Urinary bladder (tissue), 4 donors: ENCODE results near the gene OLIG2. TPM values are rescaled to one million over a fixed set of nuclear protein-coding genes. Genes with fewer than 3 reads are reported as not detected.

Source experiments
- DNase-seq: peaks from one replicate; pipeline ENCODE4 v3.0.0-alpha.2; 2015; ENCODE audit errors: extremely low spot score
- H3K27ac ChIP-seq: one replicate; pipeline ENCODE4 v1.5.1; 2013; ENCODE audit warnings: low read depth, mild to moderate bottlenecking, moderate library complexity
- H3K36me3 ChIP-seq: one replicate; pipeline ENCODE4 v1.6.1; 2013; ENCODE audit warnings: mild to moderate bottlenecking, moderate library complexity; ENCODE audit not compliant: insufficient read depth
- H3K4me1 ChIP-seq: one replicate; pipeline ENCODE4 v1.6.1; 2013; ENCODE audit warnings: mild to moderate bottlenecking, moderate library complexity; ENCODE audit not compliant: insufficient read depth
- H3K4me3 ChIP-seq: one replicate; pipeline ENCODE4 v1.5.1; 2013; ENCODE audit warnings: low read depth, low read length
- WGBS: extraction: QIAGEN DNeasy Blood & Tissue Kit; methylation state at CpG from one replicate; pipeline ENCODE4 v1.1.7; 2013; 5-methylcytosine and 5-hydroxymethylcytosine counted together
- polyA plus RNA-seq: library from polyadenylated mRNA; stranded (reverse); fragments of 200-250 nt; gene quantifications from one replicate; pipeline ENCODE4 v1.2.3, GENCODE V29; 2013
- total RNA-seq: library from RNA; depleted of rRNA; stranded (reverse); fragments of >200 nt; gene quantifications from one replicate; pipeline ENCODE4 v1.2.3, GENCODE V29; 2014
- donor health status: healthy with polysubstance abuse.
- donor health status: healthy.

OLIG2 gene
- total and polyA plus RNA-seq, 2 donors: not detected

DNA sequence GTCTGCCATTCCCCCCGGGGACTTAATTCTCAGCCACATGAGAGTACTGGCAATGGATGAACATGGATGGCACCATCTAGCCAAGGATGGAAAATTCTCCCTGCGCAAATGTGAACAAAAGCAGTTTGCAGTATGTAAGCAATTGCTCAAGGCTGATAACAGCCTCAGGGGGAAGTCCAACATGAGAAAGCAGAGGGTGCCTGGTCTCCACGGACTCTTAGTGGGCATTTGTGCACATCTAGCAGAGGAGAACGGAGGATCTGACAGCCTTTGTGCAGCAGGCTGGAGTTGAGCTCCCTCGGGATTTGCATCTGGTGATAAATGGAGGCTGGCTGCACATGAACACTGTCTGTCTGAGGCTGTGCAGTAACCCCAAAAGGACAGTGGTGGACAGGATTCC, 30.3 kb downstream of the OLIG2 start:
- DNase-seq: no peak
- Histone ChIP-seq H3K4me1 (no peaks in the 10 kb centered on the region), H3K4me3 (no peak overlapping the region), H3K27ac (no peak overlapping the region), H3K36me3 (no peaks in the 10 kb centered on the region)
- WGBS: 68% methylated on average over 5 of the region's 5 CpGs

DNA sequence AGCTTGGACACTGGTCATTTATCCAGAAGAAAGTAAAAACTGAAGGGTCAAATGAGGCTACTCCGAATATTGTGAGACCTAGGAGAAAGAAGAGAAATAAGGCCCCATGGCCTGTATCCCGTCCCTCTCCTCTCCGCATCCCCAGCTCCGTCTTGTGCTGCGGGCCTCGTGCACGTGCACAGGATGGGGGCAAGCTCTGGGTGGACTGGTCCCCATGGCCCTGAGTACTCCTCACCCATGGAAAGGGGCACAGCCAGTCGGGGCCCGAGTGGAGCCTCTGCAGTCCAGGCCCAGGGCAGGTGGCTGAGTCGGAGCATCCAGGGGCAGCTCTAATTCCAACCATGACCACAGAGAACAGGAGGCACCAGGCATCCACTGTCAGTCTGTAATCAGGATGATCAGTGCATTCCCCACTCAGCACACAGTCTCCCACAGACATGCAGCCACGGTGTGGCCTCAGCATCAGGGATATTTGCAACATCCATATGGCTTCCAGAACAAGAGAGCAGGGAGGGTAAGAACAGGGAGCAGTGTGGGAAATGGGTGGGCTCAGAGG, 31.7 kb downstream of the OLIG2 start:
- Histone ChIP-seq H3K4me3 (no peak overlapping the region), H3K4me1 (no peaks in the 10 kb centered on the region), H3K36me3 (no peaks in the 10 kb centered on the region), H3K27ac (no peak overlapping the region)
- no peak for DNase-seq
- 83% methylated on average over 11 of the region's 11 CpGs for WGBS

DNA sequence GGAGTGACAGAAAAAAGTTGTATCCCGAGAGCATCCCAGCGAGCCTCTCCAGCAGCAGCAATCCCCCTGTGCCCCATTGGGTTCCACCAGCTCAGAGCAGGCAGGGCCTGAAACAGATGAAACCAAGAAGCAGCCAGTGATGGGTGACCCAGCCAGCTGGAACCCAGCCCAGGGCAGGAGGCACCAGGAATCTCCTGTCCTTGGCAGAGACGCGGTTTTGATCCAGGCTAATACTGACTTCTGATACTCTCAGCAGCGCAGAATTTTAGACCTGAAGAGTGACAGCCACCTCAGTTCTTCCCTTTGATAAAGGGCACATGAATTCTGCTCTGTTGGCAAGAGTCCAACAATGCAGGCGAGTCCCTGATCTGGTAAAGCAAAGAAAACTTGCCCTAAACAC, 32.8 kb downstream of the OLIG2 start:
- H3K27ac ChIP-seq: no peak overlapping the region
- H3K36me3 ChIP-seq: no peaks in the 10 kb centered on the region
- WGBS: 51% methylated on average over 6 of the region's 6 CpGs
- H3K4me3 ChIP-seq: no peak overlapping the region
- H3K4me1 ChIP-seq: no peaks in the 10 kb centered on the region
- DNase-seq: no peak

DNA sequence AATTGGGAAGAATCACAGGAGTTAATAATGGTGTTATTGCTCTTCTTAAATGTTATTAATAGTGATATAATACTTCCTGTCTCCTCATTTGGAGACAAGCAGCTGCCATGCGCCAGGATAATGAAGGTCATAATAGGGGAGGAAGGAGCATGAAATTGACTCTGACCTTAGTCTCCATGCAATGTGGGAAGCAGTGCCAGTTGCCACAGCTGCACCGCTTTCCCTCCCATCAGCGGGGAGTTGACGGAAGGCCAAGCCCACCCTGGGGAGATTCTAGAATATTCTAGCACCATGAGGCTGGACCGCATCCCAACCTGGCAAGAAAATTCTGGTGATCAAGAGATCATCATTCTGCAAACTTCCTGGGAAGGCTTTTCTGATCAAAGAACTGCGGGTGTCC, 33.2 kb downstream of the OLIG2 start:
- H3K4me1 ChIP-seq: no peaks in the 10 kb centered on the region
- WGBS: 72% methylated on average over 6 of the region's 6 CpGs
- no peak for DNase-seq
- H3K27ac ChIP-seq: no peak overlapping the region
- H3K4me3 ChIP-seq: no peak overlapping the region
- no peaks in the 10 kb centered on the region for H3K36me3 ChIP-seq

DNA sequence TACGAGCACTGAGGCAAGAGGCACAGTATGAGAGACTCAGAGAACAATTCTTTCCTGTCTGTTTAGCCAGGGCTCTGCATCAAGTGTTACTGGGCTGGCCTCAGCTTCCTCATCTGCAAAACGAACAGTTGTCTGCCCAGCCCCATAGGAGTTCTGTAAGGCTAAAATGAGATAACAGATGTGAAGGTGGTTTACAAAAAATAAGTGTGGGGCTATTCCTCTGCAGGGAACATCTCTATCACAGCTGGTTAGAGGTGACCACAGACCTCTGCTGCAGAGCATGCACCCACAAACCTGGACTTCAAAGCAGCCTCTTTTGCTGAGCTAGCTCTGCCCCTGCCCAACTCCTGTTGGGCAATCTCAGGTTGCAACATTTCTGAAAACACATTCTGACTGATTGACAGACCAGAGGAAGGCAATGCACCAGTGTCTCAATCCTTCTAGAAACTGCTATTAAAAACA, 33.7 kb downstream of the OLIG2 start:
- Histone ChIP-seq H3K4me1 (no peaks in the 10 kb centered on the region), H3K27ac (no peak overlapping the region), H3K36me3 (no peaks in the 10 kb centered on the region), H3K4me3 (no peak overlapping the region)
- 48% methylated on average over 2 of the region's 2 CpGs for WGBS
- DNase-seq: no peak

DNA sequence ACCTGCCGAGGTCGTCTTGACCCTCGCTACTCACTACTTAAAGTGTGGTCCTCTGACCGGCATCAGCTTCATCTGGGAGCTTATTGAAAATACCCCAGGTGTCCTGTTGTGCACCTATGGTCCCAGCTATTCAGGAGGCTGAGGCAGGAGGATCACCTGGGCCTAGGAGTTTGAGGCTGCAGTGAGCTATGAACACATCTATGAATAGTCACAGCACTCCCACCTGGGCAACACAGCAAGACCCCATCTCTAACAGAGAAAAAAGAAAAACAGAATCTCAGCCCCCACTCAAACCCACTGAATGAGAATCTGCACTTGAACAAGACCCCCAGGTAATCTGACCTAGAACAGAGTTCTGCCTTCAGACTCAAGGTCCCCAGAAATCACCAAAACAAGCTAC, 35.5 kb downstream of the OLIG2 start:
- 91% methylated on average over 4 of the region's 4 CpGs for WGBS
- H3K27ac ChIP-seq: no peak overlapping the region
- no peak for DNase-seq

DNA sequence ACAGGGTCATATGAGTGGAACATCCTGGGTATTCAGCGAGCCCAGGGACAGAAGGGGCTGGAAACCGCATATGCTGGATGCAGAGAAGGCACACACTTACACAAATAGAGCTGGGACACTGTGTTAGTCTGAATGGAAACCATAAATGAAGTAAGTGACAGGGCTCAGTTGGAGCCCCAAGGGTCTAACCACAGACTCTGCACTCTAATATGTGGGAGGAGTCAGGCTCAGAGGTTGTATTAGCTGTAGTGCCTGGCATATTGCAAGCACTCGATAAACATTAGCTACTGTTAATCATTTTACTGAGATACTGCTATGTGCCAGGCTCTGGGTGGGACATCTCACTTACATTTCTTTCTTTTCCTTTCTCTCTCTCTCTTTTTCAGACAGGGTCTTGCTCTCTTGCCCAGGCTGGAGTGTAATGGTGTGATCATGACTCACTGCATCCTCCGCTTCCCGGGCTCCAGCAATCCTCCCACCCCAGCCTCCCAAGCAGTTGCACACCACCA, 37.7 kb downstream of the OLIG2 start:
- WGBS: 89% methylated on average over 5 of the region's 5 CpGs
- H3K4me3 ChIP-seq: no peak overlapping the region
- no peak overlapping the region for H3K27ac ChIP-seq
- H3K36me3 ChIP-seq: no peaks in the 10 kb centered on the region
- no peaks in the 10 kb centered on the region for H3K4me1 ChIP-seq
- no peak for DNase-seq

More for the DNA sequence above, 35.5 kb downstream of the OLIG2 start:
- Histone ChIP-seq H3K4me1 (no peaks in the 10 kb centered on the region), H3K4me3 (no peak overlapping the region), H3K36me3 (no peaks in the 10 kb centered on the region)

DNA sequence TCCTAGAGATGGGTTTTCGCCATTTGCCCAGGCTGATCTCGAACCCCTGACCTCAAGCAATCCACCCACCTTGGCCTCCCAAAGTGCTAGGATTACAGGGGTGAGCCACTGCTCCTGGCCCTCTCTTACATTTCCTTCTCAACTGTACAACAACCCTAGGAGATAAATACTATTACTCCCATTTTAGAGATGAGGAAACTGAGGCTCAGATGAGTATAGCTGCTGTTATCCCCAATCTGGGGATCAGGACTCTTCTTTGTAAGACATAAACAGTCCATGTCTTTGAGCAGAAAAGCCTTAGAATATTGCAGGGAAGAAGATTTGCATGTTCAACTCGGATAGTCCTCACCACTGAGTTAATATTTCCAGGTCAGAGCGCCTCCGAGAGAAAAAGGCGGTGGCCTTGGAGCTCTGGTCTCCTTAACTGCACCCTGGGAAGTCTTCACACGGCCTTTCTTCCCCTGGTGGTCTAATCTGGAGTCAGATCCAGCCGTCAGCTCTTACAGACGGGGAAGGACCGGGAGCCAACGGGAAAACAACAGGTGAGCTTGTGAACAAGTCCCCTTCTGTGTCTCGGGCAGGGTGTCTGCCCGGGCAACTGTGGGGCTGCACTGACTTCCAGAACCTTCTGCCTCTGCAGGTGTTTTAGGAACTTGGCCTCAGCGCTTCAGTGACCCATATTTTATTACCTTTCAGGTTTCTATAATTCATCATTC, 38.3 kb downstream of the OLIG2 start:
- WGBS: 38% methylated on average over 14 of the region's 14 CpGs
- no peaks in the 10 kb centered on the region for H3K4me1 ChIP-seq
- H3K27ac ChIP-seq: no peak overlapping the region
- no peaks in the 10 kb centered on the region for H3K36me3 ChIP-seq
- DNase-seq: no peak
- no peak overlapping the region for H3K4me3 ChIP-seq

DNA sequence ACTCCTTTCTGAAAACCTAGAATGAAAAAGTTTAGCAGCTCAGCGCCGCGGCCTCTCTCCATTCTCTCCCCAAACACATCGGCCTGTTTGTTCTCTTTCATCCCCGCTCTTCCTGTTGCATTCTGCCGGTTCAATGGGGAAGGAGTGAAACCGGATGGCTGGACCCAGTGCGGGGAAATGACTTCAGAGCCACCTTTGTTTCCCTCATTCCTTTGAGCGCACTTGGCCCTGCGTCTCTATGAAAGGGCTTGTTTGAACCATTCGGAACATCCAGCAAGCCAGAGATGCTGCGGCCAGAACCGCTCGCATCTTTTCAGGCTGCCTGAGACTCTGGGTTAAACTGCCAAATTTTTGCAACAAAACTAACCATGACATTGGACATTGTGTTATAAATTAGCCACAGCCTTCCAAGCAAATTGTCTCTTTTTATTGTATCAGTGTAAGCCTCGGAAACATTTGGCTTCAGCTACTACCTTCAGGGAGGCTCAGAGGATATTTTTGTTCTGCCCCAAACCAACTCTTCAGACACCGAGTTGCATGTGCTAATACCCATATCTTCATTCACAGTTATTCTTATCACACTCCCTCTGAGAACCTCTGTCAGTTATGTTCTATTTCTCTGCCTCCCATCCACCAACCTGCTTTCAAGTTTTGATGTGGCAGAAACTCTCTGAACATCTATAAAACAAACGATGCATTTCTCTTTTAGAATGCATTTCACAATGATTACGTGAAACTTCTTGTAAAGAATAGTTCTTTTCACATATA, 39.1 kb downstream of the OLIG2 start:
- WGBS: 32% methylated on average over 18 of the region's 18 CpGs
- Histone ChIP-seq H3K36me3 (no peaks in the 10 kb centered on the region), H3K4me1 (no peaks in the 10 kb centered on the region), H3K4me3 (no peak overlapping the region), H3K27ac (no peak overlapping the region)
- no peak for DNase-seq

DNA sequence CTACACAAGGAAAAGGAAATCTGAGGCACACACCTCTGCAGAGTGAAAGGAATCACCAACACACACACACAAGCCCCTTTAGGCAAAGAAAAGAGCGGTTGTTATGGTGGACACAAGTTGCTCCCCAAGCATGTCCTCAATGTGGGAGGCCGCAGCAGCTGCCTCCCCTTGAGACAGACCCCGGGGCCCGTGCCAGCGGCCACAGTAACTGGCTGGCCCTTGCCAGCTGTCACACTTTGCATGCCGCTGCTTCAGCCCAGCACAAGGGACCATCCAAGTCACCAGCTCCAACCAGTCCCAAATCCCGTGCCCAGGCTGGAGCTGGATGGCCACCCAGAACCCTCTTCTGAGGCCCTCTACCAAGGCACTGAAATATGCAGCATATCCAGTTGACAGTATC, 41.3 kb downstream of the OLIG2 start:
- 89% methylated on average over 7 of the region's 7 CpGs for WGBS
- H3K27ac ChIP-seq: no peak overlapping the region
- no peaks in the 10 kb centered on the region for H3K36me3 ChIP-seq
- no peak for DNase-seq
- H3K4me1 ChIP-seq: peaks cover 3% of the 10 kb centered on the region
- H3K4me3 ChIP-seq: no peak overlapping the region

DNA sequence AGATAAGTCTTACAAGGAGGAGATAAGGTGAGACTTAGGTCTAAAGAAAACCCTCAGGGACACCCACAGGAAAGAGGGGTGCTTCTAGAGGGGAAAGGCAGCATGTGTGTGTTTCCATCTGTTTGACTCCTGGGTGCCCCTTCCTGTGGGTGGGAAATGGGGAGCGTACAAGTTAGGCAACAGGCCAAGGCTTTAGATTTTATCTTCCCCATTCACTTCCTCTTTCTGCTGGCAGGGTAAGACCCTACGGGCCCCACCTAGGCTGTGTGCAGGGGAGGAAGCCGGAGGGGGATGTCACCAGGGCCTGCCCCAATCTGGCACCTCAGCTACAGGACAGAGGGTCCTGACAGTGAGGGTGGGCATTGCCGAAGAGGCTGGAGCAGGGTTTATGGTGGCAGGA, 41.7 kb downstream of the OLIG2 start:
- Histone ChIP-seq H3K4me3 (no peak overlapping the region), H3K36me3 (no peaks in the 10 kb centered on the region), H3K4me1 (peaks cover 3% of the 10 kb centered on the region), H3K27ac (no peak overlapping the region)
- 58% methylated on average over 4 of the region's 4 CpGs for WGBS
- DNase-seq: no peak

DNA sequence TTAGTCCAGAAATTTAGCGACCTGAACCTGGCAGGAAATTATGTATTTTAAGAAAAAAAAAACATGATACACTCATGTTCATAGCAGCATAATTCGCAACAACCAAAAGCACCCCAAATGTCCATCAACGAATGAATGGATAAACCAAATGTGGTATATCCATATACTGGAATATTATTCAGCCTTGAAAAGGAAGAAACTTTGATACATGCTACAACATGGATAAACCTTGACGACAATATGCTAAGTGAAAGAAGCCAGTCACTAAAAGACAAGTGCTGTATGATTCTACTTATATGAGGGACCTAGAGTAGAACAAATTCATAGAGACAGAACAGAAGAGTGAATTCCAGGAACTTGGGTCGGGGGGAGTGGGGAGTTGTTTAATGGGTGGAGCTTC, 43.5 kb downstream of the OLIG2 start:
- H3K36me3 ChIP-seq: no peaks in the 10 kb centered on the region
- H3K4me1 ChIP-seq: peaks cover 3% of the 10 kb centered on the region
- DNase-seq: no peak
- no peak overlapping the region for H3K4me3 ChIP-seq
- WGBS: 69% methylated on average over 5 of the region's 5 CpGs
- no peak overlapping the region for H3K27ac ChIP-seq

DNA sequence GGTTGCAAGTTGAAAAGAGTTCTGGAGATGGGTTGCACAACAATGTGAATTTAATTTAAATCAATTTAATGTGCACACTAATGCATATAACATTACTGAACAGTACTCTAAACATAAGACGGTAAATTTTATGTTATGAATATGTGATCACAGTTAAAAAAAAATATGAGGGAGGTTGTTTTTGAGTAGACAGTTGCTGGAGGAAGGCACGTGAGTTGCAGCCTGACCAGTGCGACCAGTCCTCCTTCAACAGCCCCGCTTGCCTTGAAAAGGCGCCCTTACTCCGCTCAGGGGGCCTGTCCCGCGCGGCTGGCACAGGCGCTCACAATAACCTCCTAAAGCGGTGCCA, 43.9 kb downstream of the OLIG2 start:
- H3K4me1 ChIP-seq: peaks cover 3% of the 10 kb centered on the region
- WGBS: 3% methylated on average over 11 of the region's 11 CpGs
- no peaks in the 10 kb centered on the region for H3K36me3 ChIP-seq
- H3K4me3 ChIP-seq: peak overlapping the region; percentile 45
- no peak overlapping the region for H3K27ac ChIP-seq
- no peak for DNase-seq
